GM12872 (cell line): ENCODE results near the gene CAMK2G.

Source experiments
- CTCF ChIP-seq: IDR thresholded peaks from 3 replicates; pipeline ENCODE4 v1.5.1; 2011; ENCODE audit warnings: low read depth, mild to moderate bottlenecking, low read length, moderate library complexity; ENCODE audit not compliant: insufficient read depth

The CAMK2G gene

GRCh38 chr10:73841526-73842285, 32.6 kb downstream of the CAMK2G start:
- no peak for TF ChIP-seq CTCF

GRCh38 chr10:73841061-73841421, 33.3 kb downstream of the CAMK2G start:
- no peak for TF ChIP-seq CTCF

- no peak for TF ChIP-seq CTCF
Measured at GRCh38 chr10:73840403-73841060, 33.8 kb downstream of the CAMK2G start.

- TF ChIP-seq CTCF: no peak
Measured at GRCh38 chr10:73840056-73840402, 34.3 kb downstream of the CAMK2G start.

GRCh38 chr10:73839276-73839966, 34.9 kb downstream of the CAMK2G start:
- TF ChIP-seq CTCF: no peak

GRCh38 chr10:73838827-73839226, 35.5 kb downstream of the CAMK2G start:
- TF ChIP-seq CTCF: no peak

- TF ChIP-seq CTCF: no peak
Measured at GRCh38 chr10:73838008-73838567, 36.3 kb downstream of the CAMK2G start.
